ENCODE measurements around the gene IQGAP2.
"Not testable (repeated sequence)": the region's sequence is repeated elsewhere in the genome, so short reads cannot be mapped to it uniquely, and the experiment has no call there.

The IQGAP2 gene

DNA sequence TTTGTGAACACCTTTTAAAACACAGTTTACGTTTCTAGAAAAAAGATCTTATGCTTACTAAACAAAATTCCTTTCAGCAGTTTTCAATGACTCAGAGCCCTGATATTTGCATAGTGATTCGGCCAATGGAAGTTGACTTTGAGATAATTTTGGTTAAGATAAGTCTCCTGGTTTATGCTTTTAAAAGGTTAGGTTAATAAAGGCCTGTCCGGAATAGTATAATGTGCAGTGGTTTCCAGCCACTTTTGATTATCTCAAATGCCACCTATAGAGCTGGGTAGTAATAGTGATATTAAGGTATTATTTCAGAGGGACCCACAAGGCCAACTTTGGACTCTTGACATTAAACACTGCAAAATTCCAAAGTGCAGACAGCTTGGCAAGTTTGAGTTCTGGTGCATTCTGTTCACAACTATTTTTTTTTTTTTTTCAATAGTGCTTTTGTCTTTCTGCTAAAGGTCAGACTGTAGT is 134.0 kb downstream of the IQGAP2 start:
- DNase-seq (ENCODE audit: low spot score), result no peak

DNA sequence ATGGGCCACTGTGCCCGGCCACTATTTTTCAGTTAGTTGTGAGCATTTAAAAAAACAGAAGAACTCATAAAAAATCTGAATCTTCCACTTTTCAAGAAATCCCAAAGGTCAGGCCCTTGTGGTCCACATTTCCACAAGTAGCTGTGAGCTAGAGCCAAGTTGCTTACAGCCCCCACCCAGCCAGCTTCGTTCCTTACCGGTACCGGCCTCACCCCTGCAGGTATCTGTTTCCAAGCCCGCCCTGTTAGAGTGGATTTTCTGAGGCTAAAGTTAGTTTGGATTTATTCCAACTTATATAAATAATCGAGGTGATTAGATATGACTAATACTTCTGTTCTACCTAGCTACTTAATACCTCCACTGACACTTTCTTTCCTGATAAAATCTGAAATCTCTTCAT is 139.2 kb downstream of the IQGAP2 start:
- DNase-seq (ENCODE audit: low spot score), result no peak

DNA sequence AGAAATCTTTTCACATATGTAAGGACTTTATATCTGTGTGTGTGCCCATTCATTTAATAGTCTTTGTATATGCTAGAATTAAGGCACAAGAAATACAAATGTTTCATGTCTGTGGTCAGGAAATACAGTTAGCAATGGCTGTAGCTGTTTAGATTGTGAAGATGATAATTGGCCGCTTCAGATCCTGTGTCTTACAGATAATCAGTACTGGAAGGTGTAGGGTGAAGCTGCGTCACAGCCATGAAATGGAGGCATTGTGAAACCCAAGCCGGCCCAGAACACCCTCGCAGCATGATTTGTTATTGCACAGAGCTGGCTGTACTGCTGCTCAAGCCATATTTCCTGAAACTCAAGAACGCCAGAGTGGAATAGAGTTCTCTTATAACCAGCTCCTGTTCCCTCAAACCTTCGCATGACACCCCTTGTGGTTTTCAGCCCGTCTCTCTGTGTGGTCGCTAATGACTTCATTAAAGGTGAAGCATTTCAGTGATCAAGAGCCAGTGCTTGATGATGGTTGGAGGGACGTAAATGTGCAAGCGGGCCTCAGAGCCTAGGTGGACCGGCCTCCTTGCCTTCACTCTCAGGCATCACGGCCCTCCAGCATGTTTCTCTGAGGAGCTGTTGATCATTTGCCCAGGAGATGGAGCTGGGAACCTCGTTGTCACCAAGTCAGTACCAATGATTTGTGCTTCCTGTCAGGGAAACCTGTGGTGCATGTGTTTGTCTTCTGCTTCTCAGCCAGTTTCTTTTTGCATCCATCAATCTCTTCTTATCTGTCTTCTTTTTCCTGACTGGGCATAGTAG is 140.0 kb downstream of the IQGAP2 start:
- no peak for DNase-seq (ENCODE audit: low spot score)

DNA sequence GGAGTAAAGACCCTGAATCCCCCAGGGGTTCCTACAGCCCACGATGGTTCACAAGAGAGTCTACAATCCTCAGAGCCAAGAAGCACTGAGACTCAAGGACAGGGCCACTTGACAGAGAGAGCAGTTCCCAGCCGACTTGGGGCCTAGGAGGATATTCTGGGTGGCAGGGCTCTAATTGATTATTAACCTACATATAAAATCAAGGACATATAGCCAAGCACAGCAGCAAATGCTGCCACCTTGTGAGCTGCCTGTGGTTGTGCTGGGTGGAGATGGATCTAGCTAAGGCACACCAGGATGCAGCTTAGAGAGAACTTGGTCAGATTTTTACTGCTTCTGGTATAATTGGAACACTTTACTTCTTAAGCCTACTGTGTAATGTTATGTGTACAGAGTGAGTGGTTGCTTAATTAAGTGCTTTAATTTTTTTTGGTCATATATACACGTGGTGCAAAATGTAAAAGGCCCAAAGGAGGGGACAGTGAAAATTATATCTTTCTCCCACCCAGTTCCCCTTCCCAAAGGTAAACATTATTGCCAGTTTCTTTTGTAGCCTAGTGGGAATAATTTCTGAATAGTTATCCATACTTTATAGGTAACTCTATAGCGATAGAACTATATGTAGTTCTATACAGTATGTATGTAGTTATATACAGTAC is 141.3 kb downstream of the IQGAP2 start:
- DNase-seq (ENCODE audit: low spot score), result peak; percentile 65

DNA sequence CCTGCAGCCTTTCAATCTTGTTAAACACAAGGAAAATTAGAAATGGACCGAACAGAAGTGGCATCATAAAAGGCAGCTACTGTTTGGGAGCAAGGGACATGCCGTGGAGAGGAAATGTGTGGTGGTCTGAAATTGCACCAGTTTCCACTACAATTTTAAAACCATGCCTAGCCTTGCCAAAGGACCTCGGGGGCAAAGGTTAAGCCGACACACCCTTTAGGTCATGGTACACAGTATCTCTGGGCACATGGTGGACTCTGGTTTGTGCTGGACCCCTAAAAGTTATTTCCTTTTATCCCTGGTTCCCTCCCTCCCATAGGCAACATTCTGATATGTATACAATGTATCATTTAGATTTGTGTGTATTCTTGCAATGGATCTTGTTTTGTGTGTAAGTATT is 142.1 kb downstream of the IQGAP2 start:
- no peak for DNase-seq (ENCODE audit: low spot score)

DNA sequence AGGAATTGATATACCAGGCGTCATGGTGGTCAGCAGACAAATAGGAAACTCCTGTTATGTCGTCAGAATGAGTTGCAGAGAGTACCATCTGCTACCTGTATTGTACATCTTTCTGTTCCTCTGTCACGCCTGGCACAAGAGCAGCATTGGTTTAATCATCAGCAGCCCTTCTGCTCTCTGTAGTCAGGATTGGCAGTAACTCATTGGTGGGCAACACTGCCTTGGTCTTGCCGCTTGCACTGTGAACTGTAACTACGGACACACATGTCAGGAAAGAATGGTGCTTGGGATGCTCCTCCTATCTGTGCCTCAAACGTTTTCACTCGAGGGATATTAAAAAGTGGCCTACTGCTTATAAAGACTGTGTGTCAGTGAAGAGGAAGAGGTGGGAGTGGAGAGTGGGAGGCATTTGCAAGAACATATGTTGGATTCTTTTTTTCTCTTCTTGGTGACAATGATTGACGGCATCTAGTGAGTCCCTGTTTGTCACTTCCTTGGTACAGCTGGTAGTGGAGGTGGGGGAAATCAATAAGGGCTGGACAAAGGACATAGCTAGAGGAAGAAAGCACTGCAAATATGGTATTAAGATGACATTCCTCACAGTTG is 143.5 kb downstream of the IQGAP2 start:
- DNase-seq (ENCODE audit: low spot score), result no peak

DNA sequence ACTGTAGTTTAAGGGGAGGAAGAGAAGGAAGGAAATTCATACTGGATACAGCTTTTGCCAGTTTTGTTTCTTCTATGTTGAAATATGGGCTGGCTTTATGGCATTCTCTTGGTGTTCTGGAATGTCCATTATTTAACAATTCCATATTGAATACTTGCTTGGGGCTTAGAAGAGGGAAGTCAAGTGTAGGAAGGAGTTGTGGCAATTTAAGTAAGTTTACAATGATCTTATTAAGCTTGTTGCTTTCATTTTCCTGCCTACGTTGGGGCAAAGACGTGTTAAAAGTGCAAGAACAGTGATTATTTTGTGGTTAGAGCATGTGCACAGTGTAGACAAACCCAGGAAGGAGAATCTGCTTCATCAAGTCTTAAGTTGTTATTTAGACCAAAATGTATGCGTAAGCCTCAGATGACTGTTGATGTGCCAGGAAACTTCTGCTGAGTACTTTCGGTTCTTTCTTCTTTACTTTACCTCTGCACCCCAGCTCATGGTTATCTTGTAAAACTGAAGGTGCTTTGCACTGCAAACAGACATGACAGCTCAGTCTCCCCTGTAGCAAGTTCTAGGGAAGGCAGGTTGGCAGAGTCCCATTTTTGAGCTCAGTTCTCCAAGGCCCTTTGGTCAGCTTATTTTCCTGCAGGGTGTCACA is 144.3 kb downstream of the IQGAP2 start:
- DNase-seq (ENCODE audit: low spot score), result no peak

DNA sequence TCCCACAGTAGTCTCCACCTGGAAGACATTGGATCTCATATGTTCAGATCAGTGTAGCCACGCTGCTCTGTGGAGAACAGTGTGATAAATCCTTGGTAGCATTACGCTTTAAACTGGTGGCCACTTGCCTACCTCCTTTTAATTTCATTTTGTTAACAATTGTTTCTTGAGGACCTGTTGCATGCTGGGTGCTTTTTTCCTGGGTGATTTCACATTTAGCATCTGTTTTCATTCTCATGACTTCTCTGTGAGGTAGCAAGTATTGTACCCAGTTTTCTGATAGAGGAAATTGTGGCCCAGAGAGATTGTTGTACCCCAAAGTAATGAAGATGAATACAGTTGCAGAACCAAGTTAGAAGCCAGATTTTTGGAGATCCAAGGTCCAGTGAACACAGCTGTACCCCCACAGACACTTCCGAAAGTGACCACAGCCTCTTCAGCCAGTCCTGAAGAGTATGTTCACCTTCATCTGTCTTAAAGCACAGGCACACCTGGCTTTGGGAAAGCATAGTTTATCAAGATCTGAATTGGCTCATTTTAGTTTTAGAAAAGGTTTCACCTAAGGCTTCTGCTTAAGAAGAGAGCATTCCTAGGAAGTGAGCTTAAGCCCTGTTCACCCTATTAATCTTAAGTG is 144.9 kb downstream of the IQGAP2 start:
- DNase-seq (ENCODE audit: low spot score), result no peak

DNA sequence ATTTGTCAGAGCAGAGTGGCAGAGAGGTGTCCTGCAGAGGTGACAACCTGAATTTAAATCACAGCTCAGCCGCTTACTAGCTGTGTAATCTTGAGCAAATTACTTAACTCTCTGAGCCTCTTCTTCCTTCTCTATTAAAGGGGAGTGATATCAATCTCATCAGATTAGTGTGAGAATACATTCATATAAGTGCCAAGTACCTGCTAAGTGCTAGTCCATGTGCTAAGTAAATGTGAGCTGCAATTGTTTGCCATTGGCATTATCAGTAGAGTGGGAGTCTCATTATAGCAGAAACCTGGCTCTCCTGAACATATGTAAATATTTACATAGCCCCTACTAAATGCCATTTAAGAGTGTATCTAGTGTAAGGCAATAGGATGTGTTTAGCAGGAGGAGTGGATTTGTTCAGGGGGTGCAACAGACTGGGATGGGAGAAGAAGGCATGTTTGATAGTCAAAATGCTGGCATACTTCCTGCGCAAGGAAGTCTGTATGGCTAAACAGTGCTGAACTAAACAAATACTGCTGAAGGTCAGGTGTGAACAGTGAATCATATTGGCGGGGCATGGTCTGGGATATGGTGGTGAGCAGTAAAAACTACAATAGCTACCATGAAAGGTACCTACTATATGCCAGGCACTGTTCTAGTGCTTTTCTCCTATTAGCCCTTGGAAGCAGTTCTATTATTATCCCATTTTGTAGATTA is 145.6 kb downstream of the IQGAP2 start:
- DNase-seq (ENCODE audit: low spot score), result no peak

DNA sequence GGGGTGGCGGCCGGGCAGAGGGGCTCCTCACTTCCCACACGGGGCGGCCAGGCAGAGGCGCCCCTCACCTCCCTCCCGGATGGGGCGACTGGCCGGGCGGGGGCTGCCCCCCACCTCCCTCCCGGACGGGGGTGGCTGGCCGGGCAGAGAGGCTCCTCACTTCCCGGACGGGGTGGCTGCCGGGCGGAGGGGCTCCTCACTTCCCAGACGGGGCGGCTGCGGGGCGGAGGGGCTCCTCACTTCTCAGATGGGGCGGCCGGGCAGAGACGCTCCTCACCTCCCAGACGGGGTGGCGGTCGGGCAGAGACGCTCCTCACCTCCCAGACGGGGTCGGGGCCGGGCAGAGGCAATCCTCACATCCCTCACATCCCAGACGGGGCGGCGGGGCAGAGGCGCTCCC is 147.8 kb downstream of the IQGAP2 start:
- DNase-seq (ENCODE audit: low spot score), result not testable (repeated sequence)

DNA sequence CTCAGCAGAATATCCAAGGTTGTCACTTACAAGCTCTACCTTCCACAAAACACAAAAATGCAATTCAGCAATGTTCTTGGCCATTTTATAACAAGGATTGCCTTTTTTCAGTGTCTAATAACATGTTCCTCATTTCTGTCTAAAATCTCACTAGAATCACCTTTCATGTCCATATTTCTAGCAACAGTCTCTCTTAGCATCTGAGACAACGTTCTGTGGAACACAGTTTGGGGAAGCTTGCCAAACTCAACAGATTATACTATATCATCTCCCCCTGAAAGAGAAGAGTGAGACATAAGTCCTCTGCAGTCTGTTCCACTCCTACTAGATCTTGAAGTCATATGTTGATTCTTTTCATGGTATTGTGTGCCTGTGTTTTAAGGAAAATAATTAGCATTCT is 149.5 kb downstream of the IQGAP2 start:
- no peak for DNase-seq (ENCODE audit: low spot score)

DNA sequence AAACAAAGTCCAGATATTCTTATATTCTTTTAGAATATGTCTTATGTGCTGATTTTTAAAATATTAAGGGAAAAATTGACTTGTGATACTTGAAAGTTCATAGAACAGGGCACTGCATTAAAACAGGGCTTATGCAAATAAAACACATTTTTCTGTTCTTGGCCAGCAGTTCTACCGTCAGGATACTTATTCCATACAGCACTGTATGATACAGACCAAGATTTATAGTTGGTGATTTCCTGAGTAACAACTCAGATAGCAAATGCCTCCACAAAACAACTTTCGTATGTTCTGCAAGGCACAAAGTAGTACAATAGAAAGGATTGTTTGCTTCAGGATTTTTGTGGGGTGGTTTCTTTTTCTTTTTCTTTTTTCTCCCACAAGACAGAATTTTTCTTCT is 150.2 kb downstream of the IQGAP2 start:
- no peak for DNase-seq (ENCODE audit: low spot score)

DNA sequence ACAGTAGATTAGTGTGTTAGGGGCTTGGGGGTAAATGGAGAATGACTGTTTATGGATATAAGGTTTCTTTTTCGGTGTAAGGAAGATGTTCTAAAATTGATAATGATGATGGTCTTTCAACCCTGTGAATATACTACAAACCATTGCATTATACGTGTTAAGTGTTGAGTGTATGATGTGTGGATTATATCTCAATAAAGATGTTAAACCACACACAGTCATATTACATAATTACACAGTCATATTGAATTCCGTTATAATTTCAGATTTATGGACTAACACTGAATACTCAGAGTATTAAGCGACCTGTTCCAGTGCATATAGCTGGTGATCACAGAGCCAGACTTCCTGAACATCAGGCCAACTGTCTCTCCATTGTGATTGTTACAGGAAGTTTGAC is 152.0 kb downstream of the IQGAP2 start:
- no peak for DNase-seq (ENCODE audit: low spot score)

DNA sequence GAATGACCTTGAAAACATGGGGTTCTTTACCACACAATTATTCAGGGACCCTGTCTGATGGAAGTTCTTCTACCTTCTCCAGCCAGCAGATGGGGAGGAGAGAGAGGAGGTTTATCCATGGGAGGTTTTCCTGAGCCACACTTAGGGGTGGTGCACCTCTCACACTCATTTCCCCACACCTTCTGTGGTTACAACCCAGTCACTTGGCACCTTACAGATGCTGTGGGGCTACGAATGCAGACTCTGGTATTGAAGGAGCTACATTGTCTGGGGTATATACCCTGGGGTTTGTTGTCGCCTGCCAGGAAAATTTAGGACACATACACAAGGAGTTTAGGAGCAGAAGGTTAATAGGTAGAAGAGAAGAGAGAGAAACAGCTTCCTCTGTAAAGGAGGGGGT is 152.6 kb downstream of the IQGAP2 start:
- no peak for DNase-seq (ENCODE audit: low spot score)

DNA sequence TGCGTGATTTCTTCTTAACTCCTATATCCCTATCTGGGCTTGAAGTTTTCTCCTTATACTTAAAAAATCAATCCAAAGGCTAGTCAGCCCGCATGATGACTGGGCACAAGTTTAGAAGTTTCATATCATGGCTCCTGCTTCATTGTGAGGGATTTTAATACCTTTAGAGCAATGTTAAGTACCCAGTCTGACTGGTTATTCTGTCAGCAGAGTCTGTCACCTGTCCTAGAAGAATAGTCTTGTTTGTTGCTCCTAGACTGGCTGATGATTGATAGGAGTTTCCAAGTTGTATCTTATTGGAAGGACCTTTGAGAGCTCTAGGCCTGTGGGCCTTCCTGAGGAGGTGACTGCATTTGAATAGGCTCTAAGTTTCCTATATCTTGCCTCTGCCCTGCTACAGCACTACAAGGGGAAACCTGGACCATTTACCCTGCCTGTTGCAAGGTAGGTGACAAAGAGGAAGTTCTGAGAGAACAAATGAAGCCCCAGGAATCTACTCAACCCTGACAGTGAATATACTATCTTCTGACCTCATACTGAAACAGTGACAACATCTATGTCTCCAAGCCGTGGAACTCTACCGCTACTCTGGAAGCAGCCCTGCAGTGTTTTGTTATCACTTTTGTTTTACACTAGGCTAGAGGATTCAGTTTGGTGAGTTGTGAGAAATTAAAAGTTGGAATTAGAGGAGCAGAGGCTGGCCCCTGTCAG is 153.6 kb downstream of the IQGAP2 start:
- no peak for DNase-seq (ENCODE audit: low spot score)

DNA sequence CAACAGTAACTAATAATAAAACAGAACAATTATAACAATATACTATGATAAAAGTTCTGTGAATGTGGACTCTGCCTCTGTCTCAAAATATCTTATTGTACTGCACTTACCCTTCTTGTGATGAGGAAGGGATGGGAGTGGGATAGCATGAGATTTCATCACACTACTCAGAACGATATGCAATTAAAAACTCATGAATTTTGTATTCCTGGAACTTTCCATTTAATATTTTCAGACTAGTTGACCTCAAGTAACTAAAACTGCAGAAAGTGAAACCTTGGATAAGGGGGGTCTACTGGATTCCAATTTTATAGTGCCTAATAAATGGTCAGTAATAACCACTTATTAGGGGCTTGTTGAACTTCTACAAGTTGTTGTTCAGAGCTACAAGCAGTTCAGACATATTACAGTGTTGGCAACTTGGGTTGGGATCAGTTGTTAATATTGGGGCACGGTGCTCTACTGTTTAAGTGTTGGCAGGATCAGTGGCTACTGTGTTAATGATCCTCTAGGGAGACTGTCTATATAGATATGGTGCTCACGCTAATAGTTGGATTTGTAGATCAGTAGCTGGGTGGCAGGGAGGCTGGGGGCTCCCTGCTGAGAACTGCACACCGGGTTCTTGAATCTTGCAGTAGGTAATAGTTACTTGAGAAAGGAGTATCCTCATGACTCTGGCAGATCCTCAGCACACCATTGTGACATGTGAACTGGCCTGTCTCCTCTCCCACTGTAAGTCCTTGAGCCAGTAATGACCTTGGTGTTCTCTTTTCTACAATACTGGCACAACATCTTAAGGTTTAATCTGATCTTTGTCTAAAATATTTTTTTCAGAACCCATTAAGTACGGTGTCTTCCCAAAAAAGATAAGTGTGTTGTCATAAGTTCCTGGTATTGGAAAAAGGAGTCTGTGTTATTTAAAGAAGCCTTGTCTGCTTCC is 158.1 kb downstream of the IQGAP2 start:
- no peak for DNase-seq (ENCODE audit: low spot score)

DNA sequence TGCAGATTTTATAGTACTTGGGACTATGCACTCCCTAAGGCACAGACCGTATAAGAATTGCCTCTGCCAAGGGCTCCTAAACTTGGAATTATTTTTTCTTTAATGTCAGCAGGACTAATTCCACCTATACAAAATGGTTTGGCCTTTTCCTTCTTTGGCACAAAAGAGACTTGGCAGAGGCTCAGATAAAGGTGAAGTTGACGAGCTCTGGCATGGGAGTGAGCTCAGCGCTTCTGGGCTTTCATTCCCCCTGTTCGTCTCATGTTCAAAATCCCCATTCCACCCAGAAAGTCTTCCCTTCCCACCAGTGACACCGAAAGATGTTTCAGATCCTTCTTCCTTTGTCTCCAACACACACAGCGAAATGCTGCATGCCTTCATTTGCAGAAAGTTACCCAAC is 158.9 kb downstream of the IQGAP2 start:
- DNase-seq (ENCODE audit: low spot score), result no peak

DNA sequence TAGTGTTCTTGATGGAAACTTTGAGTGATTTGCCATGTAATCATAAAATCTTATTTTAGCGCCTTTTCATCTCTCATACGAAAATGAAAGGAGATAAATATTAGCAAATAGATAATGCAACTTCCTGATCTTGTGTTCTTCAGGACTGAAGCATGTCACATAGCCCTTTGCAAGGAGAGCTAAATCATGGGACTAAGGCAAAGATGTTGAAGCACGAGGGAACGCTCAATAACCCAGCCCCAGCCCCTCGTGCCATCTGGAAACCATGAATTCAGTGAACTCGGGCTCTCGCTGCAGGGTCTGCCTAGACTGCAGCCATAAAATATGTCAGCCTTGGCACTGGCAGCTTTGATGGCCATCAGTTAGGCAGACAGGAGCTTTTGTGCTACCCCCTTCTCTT is 161.9 kb downstream of the IQGAP2 start:
- no peak for DNase-seq (ENCODE audit: low spot score)

DNA sequence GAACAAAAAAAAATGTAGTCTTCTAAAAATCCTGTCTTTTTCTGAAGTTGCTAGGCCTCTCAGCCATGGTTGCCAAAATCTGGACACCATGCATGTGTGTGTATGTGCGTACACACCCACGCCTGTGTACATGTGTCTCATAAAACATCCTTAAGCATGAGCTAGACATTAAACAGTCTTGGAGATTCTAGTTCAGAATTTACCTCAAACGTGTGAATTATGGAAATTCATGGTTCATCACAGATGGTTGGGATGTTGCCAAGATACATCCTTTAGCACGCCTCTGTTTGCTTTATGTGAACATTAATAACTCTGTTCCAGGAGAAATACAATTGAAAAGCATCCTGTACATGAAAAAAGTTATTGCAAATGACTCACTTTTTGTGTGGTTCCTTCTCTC is 167.1 kb downstream of the IQGAP2 start:
- no peak for DNase-seq (ENCODE audit: low spot score)

DNA sequence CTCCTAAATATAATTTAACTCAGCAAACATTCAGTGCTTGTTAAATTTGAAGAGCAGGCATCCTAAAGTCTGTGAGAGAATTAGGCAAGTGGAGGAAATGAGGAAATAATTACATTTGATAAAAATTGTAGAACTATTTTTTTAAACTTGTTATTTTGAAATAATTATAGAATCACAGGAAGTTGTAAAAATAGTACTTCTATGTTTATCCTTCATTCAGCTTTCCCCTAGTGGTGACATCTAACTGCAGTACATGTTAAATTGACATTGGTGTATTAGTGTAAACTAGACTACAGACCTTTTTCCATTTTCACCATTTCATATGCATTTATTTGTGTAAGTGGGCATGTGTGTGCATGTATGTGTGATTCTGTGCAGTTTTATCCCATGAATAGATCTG is 168.5 kb downstream of the IQGAP2 start:
- DNase-seq (ENCODE audit: low spot score), result no peak

Measured in HuH-7 (cell line).